Smooth muscle cell (in vitro differentiated cells): ENCODE data around the gene MT2A. TPM values are rescaled to one million over a fixed set of nuclear protein-coding genes. Genes with fewer than 3 reads are reported as not detected.

Experiments used
- DNase-seq: peaks from one replicate; lab custom pipeline; 2025; ENCODE audit not compliant: unreplicated experiment; lab: John Stamatoyannopoulos, UW
- H2AFZ ChIP-seq: fragments of 200-600 bp; sonication (generic); 2 replicates; pipeline ENCODE4 v1.6.0; 2016; ENCODE audit warnings: antibody characterized with exemption, low read depth, mild to moderate bottlenecking
- H3F3A ChIP-seq: fragments of 200-600 bp; sonication (generic); 2 replicates; pipeline ENCODE4 v1.6.0; 2017; ENCODE audit warnings: antibody characterized with exemption, low read depth
- H3K27ac ChIP-seq: fragments of 200-600 bp; sonication (generic); 2 replicates; pipeline ENCODE4 v1.5.1; 2016; ENCODE audit warnings: low read depth, mild to moderate bottlenecking
- H3K27me3 ChIP-seq: fragments of 200-600 bp; sonication (generic); 2 replicates; pipeline ENCODE4 v1.6.1; 2016; ENCODE audit warnings: low read depth, mild to moderate bottlenecking
- H3K36me3 ChIP-seq: fragments of 200-600 bp; sonication (generic); 2 replicates; pipeline ENCODE4 v1.5.1; 2016; ENCODE audit warnings: low read depth
- H3K4me1 ChIP-seq: fragments of 200-600 bp; sonication (generic); 2 replicates; pipeline ENCODE4 v1.5.1; 2016; ENCODE audit warnings: low read depth
- H3K4me2 ChIP-seq: fragments of 200-600 bp; sonication (generic); 2 replicates; pipeline ENCODE4 v1.6.0; 2016; ENCODE audit warnings: mild to moderate bottlenecking
- H3K4me3 ChIP-seq: fragments of 200-600 bp; sonication (generic); 2 replicates; pipeline ENCODE4 v1.5.1; 2016; ENCODE audit warnings: mild to moderate bottlenecking
- H3K79me2 ChIP-seq: fragments of 200-600 bp; sonication (generic); 2 replicates; pipeline ENCODE4 v1.6.0; 2016; ENCODE audit warnings: low read depth, mild to moderate bottlenecking
- H3K9ac ChIP-seq: fragments of 200-600 bp; sonication (generic); 2 replicates; pipeline ENCODE4 v1.6.0; 2016; ENCODE audit warnings: low read depth
- H3K9me3 ChIP-seq: fragments of 200-600 bp; sonication (generic); replicated peaks from 2 replicates; pipeline ENCODE4 v1.5.1; 2016; ENCODE audit warnings: low read depth
- H4K20me1 ChIP-seq: fragments of 200-600 bp; sonication (generic); 2 replicates; pipeline ENCODE4 v1.6.0; 2016; ENCODE audit warnings: low read depth
- WGBS: methylation state at CpG from one replicate; pipeline ENCODE4 v1.1.7; 2016; ENCODE audit warnings: low lambda C conversion rate; 5-methylcytosine and 5-hydroxymethylcytosine counted together
- polyA plus RNA-seq: library from polyadenylated mRNA; unstranded; fragments of >200 nt; fragmentation: Nextera tagmentation; extraction: Ambion mirVana; gene quantifications from 2 replicates; pipeline ENCODE4 v1.2.1, GENCODE V29; 2016
- total RNA-seq: library from RNA; depleted of rRNA; stranded (reverse); fragments of >200 nt; gene quantifications from 2 replicates; pipeline ENCODE4 v1.2.3, GENCODE V29; 2014
- TF ChIP-seq, protein P1 (sequence below): fragments of 200-600 bp; sonication (generic); IDR thresholded peaks from 2 replicates; pipeline ENCODE4 v1.5.1; 2017; ENCODE audit warnings: borderline replicate concordance, mild to moderate bottlenecking, antibody characterized with exemption; ENCODE audit not compliant: insufficient read depth, poor library complexity, severe bottlenecking

The MT2A gene
- total and polyA plus RNA-seq, 2 experiments from 2014 or later, result 14.8 to 225 TPM

DNA sequence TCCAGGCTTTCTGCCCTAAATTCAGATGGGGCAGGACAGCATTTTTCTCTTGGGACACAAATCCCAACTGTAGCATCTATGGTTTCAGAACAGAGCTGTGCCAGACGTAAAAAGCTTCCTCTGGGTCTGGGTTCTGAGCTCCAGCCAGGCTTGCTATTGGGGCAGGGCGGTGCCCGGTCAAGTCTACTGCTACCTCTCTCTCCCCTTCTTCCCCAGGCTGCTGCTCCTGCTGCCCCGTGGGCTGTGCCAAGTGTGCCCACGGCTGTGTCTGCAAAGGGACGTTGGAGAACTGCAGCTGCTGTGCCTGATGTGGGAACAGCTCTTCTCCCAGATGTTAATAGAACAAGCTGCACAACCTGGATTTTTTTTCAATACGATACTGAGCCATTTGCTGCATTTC, 25.2 kb downstream of the MT2A start:
- Histone ChIP-seq H2AFZ (no peak overlapping the region), H3K4me2 (no peak overlapping the region), H3K27ac (no peak overlapping the region), H3K4me1 (peaks cover 12% of the 10 kb centered on the region), H3K36me3 (no peaks in the 10 kb centered on the region), H3K4me3 (no peak overlapping the region), H4K20me1 (no peaks in the 10 kb centered on the region), H3K9me3 (no peaks in the 10 kb centered on the region), H3K79me2 (no peaks in the 10 kb centered on the region), H3K9ac (no peak overlapping the region), H3K27me3 (peaks cover 78% of the 10 kb centered on the region), H3F3A (no peaks in the 10 kb centered on the region)
- 52% methylated on average over 7 of the region's 7 CpGs for WGBS
- TF ChIP-seq, protein P1, sequence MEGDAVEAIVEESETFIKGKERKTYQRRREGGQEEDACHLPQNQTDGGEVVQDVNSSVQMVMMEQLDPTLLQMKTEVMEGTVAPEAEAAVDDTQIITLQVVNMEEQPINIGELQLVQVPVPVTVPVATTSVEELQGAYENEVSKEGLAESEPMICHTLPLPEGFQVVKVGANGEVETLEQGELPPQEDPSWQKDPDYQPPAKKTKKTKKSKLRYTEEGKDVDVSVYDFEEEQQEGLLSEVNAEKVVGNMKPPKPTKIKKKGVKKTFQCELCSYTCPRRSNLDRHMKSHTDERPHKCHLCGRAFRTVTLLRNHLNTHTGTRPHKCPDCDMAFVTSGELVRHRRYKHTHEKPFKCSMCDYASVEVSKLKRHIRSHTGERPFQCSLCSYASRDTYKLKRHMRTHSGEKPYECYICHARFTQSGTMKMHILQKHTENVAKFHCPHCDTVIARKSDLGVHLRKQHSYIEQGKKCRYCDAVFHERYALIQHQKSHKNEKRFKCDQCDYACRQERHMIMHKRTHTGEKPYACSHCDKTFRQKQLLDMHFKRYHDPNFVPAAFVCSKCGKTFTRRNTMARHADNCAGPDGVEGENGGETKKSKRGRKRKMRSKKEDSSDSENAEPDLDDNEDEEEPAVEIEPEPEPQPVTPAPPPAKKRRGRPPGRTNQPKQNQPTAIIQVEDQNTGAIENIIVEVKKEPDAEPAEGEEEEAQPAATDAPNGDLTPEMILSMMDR, result no peak
- no peak for DNase-seq

DNA sequence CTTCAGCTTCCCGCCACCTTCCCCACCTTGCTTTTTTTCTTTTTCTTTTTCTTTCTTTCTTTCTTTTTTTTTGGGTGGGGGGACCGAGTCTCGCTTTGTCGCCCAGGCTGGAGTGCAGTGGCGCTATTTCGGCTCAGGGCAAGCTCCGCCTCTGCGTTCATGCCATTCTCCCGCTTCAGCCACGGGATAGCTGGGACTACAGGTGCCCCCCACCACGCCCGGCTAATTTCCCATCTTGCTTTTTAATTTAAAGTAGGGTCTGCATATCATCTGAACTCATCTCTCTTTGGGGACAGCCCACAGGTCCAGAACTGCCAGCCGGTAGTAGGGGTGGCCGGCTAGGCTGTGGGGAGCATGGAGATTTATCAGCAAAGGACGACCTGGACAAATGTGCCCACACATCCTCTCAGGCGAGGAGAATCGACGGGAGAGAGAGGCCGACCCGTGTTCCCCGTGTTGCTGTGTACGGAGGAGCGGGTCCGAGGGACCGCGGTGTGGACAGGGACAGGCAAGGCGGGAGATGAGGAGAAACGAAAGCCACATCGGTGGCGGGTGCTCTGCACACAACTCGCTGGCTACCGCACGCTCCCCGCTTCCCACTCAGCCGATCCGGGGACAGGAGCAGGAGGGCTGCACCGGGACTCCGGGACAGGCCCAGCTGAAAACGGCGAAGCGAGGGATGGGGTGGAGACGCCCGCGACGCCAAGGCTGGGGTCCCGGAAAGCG, 26.5 kb downstream of the MT2A start:
- Histone ChIP-seq H3K4me2 (peak overlapping the region; percentile 57), H4K20me1 (no peaks in the 10 kb centered on the region), H3K27ac (no peak overlapping the region), H3K9me3 (no peaks in the 10 kb centered on the region), H3K9ac (no peak overlapping the region), H3K27me3 (peaks cover 91% of the 10 kb centered on the region), H2AFZ (no peak overlapping the region), H3F3A (no peaks in the 10 kb centered on the region), H3K79me2 (no peaks in the 10 kb centered on the region), H3K4me1 (peaks cover 12% of the 10 kb centered on the region), H3K4me3 (no peak overlapping the region), H3K36me3 (no peaks in the 10 kb centered on the region)
- TF ChIP-seq, protein P1, result no peak
- no peak for DNase-seq
- 5% methylated on average over 41 of the region's 47 CpGs for WGBS

DNA sequence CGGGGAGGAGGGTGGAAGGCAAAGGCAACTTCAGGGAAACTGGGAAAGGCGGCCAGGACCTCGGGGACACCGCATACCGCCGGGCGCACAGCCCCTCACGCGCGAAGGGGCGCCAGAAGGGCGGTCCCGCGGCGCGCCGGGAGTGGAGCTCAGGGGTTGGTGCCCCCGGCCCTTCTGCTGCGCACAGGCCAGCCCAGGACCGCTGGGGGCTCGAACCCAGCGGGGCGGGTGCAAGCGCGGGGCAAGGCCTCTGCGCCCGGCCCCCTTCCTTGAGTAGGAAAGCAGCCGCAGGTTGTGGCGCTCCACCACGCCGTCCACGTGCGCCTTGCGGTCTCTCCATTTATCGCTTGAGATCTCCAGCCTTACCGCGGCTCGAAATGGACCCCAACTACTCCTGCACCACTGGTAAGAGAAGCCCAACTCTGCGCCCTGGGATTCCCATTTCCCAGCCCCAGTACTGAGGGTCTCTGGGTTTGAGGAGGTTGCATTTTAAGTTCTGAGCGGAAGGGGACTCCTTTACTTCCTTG, 27.1 kb downstream of the MT2A start:
- H3K27ac ChIP-seq, result no peak overlapping the region
- H3K4me3 ChIP-seq, result no peak overlapping the region
- H3K79me2 ChIP-seq, result no peaks in the 10 kb centered on the region
- WGBS, result 8% methylated on average over 33 of the region's 40 CpGs
- H3K36me3 ChIP-seq, result no peaks in the 10 kb centered on the region
- DNase-seq, result no peak
- peaks cover 12% of the 10 kb centered on the region for H3K4me1 ChIP-seq
- H4K20me1 ChIP-seq, result no peaks in the 10 kb centered on the region
- TF ChIP-seq, protein P1, result no peak
- no peak overlapping the region for H3K9ac ChIP-seq
- no peaks in the 10 kb centered on the region for H3K9me3 ChIP-seq
- peak overlapping the region; percentile 57 for H3K4me2 ChIP-seq
- peaks cover 98% of the 10 kb centered on the region for H3K27me3 ChIP-seq
- no peaks in the 10 kb centered on the region for H3F3A ChIP-seq
- no peak overlapping the region for H2AFZ ChIP-seq
